Sigmoid colon (tissue), 7 donors: ENCODE results near the gene EXOC7. TPM values are rescaled to one million over a fixed set of nuclear protein-coding genes. Genes with fewer than 3 reads are reported as not detected.

Experiments
- DNase-seq: peaks from one replicate; pipeline ENCODE4 v3.0.0-alpha.2; 2019
- H3K27ac ChIP-seq, 4 donors: fragments of 200-600 bp; sonication (generic); one replicate each; pipeline ENCODE4 v1.5.1; 2016 to 2019; ENCODE audit warnings: mild to moderate bottlenecking in 1 of 4
- H3K27me3 ChIP-seq, 3 donors: fragments of 200-600 bp; sonication (generic); one replicate each; pipeline ENCODE4 v1.5.1; 2019; ENCODE audit warnings: mild to moderate bottlenecking in 1 of 3
- H3K36me3 ChIP-seq, 4 donors: fragments of 200-600 bp; sonication (generic); one replicate each; pipeline ENCODE4 v1.5.1; 2016 to 2019
- H3K4me1 ChIP-seq, 4 donors: fragments of 200-600 bp; sonication (generic); one replicate each; pipeline ENCODE4 v1.5.1; 2017 to 2019
- H3K4me3 ChIP-seq, 4 donors: fragments of 200-600 bp; sonication (generic); one replicate each; pipeline ENCODE4 v1.5.1; 2017 to 2019; ENCODE audit warnings: mild to moderate bottlenecking in 2 of 4, moderate library complexity in 1 of 4
- H3K9me3 ChIP-seq, 4 donors: fragments of 200-600 bp in 3 of 4; sonication (generic) in 3 of 4; one replicate each; pipeline versions ENCODE4 v1.5.1 to v1.6.1; 2013 to 2019
- EP300 ChIP-seq, 4 donors: sonication (generic); formaldehyde crosslinking; IDR thresholded peaks; one replicate each; pipeline ENCODE4 v1.6.1; 2017; ENCODE audit warnings: antibody characterized with exemption in 4 of 4
- POLR2A ChIP-seq, 2 donors: fragments of 450-650 bp; IDR thresholded peaks; one replicate each; pipeline ENCODE4 v1.6.1; 2016; ENCODE audit warnings: antibody characterized with exemption in 2 of 2, mild to moderate bottlenecking in 2 of 2, moderate library complexity in 2 of 2
- POLR2AphosphoS5 ChIP-seq, 4 donors: sonication (generic); formaldehyde crosslinking; IDR thresholded peaks; one replicate each; pipeline ENCODE4 v1.6.1; 2017; ENCODE audit warnings: antibody characterized with exemption in 4 of 4
- WGBS, 2 donors: extraction: QIAGEN DNeasy Blood & Tissue Kit; methylation state at CpG; one replicate each; pipeline ENCODE4 v1.1.7; 2013; 5-methylcytosine and 5-hydroxymethylcytosine counted together
- intact Hi-C: fragments of 100-400 bp; cut with DNase I; formaldehyde crosslinking; loops from one replicate; pipeline ENCODE4 v1.15.1; 2023
- polyA plus RNA-seq, 3 donors: library from polyadenylated mRNA; stranded (reverse); fragments of 200-250 nt; gene quantifications; one replicate each; pipeline ENCODE4 v1.2.3, GENCODE V29; 2013
- small RNA-seq, 3 donors: library from RNA; depleted of rRNA; stranded (forward); fragments of <200 nt; gene quantifications; one replicate each; pipeline ENCODE3, GENCODE V24; 2016
- total RNA-seq, 4 donors: library from RNA; depleted of rRNA; stranded (reverse); fragments of >200 nt; gene quantifications; one replicate each; pipeline ENCODE4 v1.1.0, GENCODE V29; 2016
- TF ChIP-seq, protein P1 (sequence below), 4 experiments: fragments of 450-650 bp in 3 of 4; fragments of 200-600 bp in 1 of 4; IDR thresholded peaks; one replicate each; pipeline ENCODE4 v1.5.1; 2016 to 2019; ENCODE audit warnings: antibody characterized with exemption in 4 of 4, mild to moderate bottlenecking in 3 of 4, moderate library complexity in 2 of 4
- donor health status: healthy with polysubstance abuse.
- donor health status: Bipolar disorder and iron deficiency.
- donor health status: healthy.

The EXOC7 gene
- total and polyA plus RNA-seq, 7 donors = 36.8 to 82.0 (median 71.3) TPM

GRCh38 chr17:76034428-76035350, 68.9 kb downstream of the EXOC7 start:
- no peak for DNase-seq
- peak in 3 of 4 donors; percentile 59 to 76 (median 68) for TF ChIP-seq EP300 (IDR thresholded peaks at IDR 0.05)
- peak; percentile 77 to 94 (median 86) for TF ChIP-seq POLR2AphosphoS5 (IDR thresholded peaks at IDR 0.05)
- no peak for TF ChIP-seq POLR2A (IDR thresholded peaks at IDR 0.05)
- intact Hi-C loops = no loop called here
- Histone ChIP-seq H3K36me3 (peaks cover 0 to 5% (median 3%) of the 10 kb centered on the region in 4 donors), H3K4me3 (no peak overlapping the region), H3K27ac (peak overlapping the region in 3 of 4 donors; percentile 86 to 92 (median 87)), H3K9me3 (no peaks in the 10 kb centered on the region), H3K27me3 (no peaks in the 10 kb centered on the region), H3K4me1 (peaks cover 0 to 80% (median 69%) of the 10 kb centered on the region in 4 donors)
- 86 to 90% methylated on average over 13 of the region's 13 CpGs for WGBS, 2 donors

DNA sequence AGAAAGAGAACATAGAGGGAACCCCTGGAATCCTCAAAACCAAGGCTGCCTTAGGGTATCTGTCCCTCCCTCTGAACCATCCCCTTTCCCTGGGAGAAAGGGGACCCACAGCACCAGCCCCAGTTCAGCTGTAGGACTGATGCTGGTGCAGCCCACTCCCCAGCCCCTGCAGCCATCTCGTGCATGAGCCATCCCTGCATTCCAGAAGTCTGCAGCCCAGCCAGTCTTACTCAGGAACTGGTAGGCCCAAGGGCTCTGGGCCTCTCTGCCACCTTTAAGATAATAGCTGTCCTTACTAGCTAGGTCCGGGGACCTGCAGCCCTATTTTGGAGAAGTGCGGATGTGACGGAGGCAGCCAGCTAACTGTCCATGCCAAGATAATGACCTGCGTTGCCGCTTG, 70.4 kb downstream of the EXOC7 start:
- WGBS, 2 donors = 97% methylated on average over 6 of the region's 6 CpGs
- no peak for TF ChIP-seq POLR2A (IDR thresholded peaks at IDR 0.05)
- TF ChIP-seq POLR2AphosphoS5 (IDR thresholded peaks at IDR 0.05) = no peak
- TF ChIP-seq, protein P1, sequence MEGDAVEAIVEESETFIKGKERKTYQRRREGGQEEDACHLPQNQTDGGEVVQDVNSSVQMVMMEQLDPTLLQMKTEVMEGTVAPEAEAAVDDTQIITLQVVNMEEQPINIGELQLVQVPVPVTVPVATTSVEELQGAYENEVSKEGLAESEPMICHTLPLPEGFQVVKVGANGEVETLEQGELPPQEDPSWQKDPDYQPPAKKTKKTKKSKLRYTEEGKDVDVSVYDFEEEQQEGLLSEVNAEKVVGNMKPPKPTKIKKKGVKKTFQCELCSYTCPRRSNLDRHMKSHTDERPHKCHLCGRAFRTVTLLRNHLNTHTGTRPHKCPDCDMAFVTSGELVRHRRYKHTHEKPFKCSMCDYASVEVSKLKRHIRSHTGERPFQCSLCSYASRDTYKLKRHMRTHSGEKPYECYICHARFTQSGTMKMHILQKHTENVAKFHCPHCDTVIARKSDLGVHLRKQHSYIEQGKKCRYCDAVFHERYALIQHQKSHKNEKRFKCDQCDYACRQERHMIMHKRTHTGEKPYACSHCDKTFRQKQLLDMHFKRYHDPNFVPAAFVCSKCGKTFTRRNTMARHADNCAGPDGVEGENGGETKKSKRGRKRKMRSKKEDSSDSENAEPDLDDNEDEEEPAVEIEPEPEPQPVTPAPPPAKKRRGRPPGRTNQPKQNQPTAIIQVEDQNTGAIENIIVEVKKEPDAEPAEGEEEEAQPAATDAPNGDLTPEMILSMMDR (IDR thresholded peaks at IDR 0.05) = no peak
- no peak for TF ChIP-seq EP300 (IDR thresholded peaks at IDR 0.05)
- H3K4me1 ChIP-seq = peaks cover 0 to 70% (median 58%) of the 10 kb centered on the region in 4 donors
- H3K36me3 ChIP-seq = no peaks in the 10 kb centered on the region
- no peak for DNase-seq
- no peaks in the 10 kb centered on the region for H3K27me3 ChIP-seq
- no peak overlapping the region for H3K4me3 ChIP-seq
- intact Hi-C loops = no loop called here
- no peaks in the 10 kb centered on the region for H3K9me3 ChIP-seq
- H3K27ac ChIP-seq = peak overlapping the region in 3 of 4 donors; percentile 86 to 92 (median 87)

DNA sequence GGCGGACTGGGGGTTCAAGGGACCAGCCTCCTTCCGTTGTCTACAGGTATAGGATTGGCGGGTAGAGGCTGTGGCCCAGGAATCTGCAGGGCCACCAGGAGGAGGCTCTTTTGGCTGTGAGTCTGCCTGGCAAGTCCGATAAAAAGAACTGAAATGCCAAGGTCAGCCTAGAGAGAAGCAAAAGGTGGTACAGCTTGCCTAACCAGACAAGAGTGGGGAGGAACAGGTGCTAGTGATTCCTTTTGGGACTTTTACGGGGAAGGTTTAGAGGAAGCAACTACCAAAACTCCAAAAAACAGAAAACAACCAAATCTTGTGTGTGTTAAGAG, 70.8 kb downstream of the EXOC7 start:
- no peak for DNase-seq
- Histone ChIP-seq H3K9me3 (no peaks in the 10 kb centered on the region), H3K4me1 (peaks cover 0 to 67% (median 54%) of the 10 kb centered on the region in 4 donors), H3K4me3 (no peak overlapping the region), H3K36me3 (no peaks in the 10 kb centered on the region), H3K27ac (peak overlapping the region in 3 of 4 donors; percentile 86 to 92 (median 87)), H3K27me3 (no peaks in the 10 kb centered on the region)
- 90 to 92% methylated on average over 5 of the region's 5 CpGs for WGBS, 2 donors
- intact Hi-C loops = no loop called here
- TF ChIP-seq, protein P1 (IDR thresholded peaks at IDR 0.05) = no peak
- no peak for TF ChIP-seq POLR2A (IDR thresholded peaks at IDR 0.05)
- TF ChIP-seq POLR2AphosphoS5 (IDR thresholded peaks at IDR 0.05) = no peak
- TF ChIP-seq EP300 (IDR thresholded peaks at IDR 0.05) = no peak

DNA sequence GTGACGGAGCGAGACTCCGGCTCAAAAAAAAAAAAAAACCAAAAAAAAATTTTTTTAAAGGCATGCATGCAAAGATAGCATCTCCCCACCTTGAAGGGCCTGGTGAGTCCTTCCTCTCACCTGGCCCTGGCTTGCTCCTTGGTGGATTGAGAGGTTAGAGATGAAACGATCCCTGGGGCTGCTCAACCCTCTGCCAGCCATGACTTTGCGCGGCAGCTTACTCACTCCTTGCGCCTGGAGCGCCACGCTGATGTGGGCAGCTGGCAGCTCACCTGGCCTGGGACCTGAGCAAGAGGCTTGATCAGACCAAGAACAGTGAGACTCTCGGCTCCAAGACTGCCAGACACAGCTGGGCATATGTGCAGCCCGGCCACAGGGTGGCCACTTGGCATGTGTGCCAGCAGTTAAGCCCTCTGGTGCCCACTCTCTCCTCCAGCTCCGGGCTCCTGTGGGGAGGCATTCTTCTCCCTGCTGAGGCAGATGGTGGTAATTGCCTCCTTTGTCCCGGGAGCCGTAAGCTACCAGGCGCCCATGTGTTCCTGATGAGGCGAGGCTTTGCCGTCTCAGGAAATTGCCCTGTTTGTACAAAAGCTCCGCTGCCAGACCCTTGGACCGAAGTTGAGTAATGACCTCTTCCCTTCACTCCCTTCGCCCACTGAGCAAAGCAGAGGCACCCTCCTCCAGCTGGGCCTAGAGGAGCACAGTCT, 71.4 kb downstream of the EXOC7 start:
- H3K9me3 ChIP-seq = no peaks in the 10 kb centered on the region
- intact Hi-C loops = no loop called here
- DNase-seq = no peak
- no peak for TF ChIP-seq POLR2A (IDR thresholded peaks at IDR 0.05)
- TF ChIP-seq POLR2AphosphoS5 (IDR thresholded peaks at IDR 0.05) = no peak
- no peak for TF ChIP-seq EP300 (IDR thresholded peaks at IDR 0.05)
- TF ChIP-seq, protein P1 (IDR thresholded peaks at IDR 0.05) = peak in 1 of 4 experiments; percentile 9
- H3K36me3 ChIP-seq = no peaks in the 10 kb centered on the region
- H3K4me3 ChIP-seq = no peak overlapping the region
- WGBS, 2 donors = 55 to 83% methylated on average over 20 of the region's 20 CpGs
- H3K27me3 ChIP-seq = no peaks in the 10 kb centered on the region
- H3K4me1 ChIP-seq = peaks cover 0 to 61% (median 49%) of the 10 kb centered on the region in 4 donors
- peak overlapping the region in 2 of 4 donors; percentile 87 to 92 for H3K27ac ChIP-seq

Small RNA genes lying within 50 kb of the gene (small RNA-seq; reads per million reads assigned to genes)
- gene MIR6868 = 0 to 0.43 (median 0.15) reads per million in 3 donors

Other genes with a start within 250 kb of the EXOC7 start
- gene WBP2, start 248.5 kb downstream of the EXOC7 start, total RNA-seq = 10 to 100 TPM; 44.2 to 73.1 (median 56.9) TPM
- gene WBP2, start 248.5 kb downstream of the EXOC7 start, polyA plus RNA-seq = 100 to 1,000 TPM in 1 of 3 donors, 10 to 100 TPM in 2; 87.1 to 110 (median 91.3) TPM
- 10 to 100 TPM; 27.8 to 40.9 (median 37.2) TPM for gene TRIM47, start 225.2 kb downstream of the EXOC7 start, total RNA-seq
- 10 to 100 TPM; 28.7 to 41.0 (median 39.0) TPM for gene TRIM47, start 225.2 kb downstream of the EXOC7 start, polyA plus RNA-seq
- gene TRIM65, start 206.8 kb downstream of the EXOC7 start, total RNA-seq = 10 to 100 TPM; 22.4 to 27.5 (median 25.1) TPM
- 10 to 100 TPM in 2 of 3 donors, 1 to 10 TPM in 1; 7.2 to 19.1 (median 10.2) TPM for gene TRIM65, start 206.8 kb downstream of the EXOC7 start, polyA plus RNA-seq
- 10 to 100 TPM; 32.8 to 50.6 (median 41.8) TPM for gene MRPL38, start 198.9 kb downstream of the EXOC7 start, total RNA-seq
- gene MRPL38, start 198.9 kb downstream of the EXOC7 start, polyA plus RNA-seq = 10 to 100 TPM; 55.9 to 71.5 (median 57.1) TPM
- 10 to 100 TPM in 1 of 4 donors, 1 to 10 TPM in 3; 4.4 to 16.6 (median 6.3) TPM for gene FBF1, start 162.7 kb downstream of the EXOC7 start, total RNA-seq
- 1 to 10 TPM; 1.2 to 9.0 (median 2.5) TPM for gene FBF1, start 162.7 kb downstream of the EXOC7 start, polyA plus RNA-seq
- 10 to 100 TPM; 32.7 to 38.9 (median 36.5) TPM for gene ACOX1, start 124.6 kb downstream of the EXOC7 start, total RNA-seq
- gene ACOX1, start 124.6 kb downstream of the EXOC7 start, polyA plus RNA-seq = 10 to 100 TPM; 31.3 to 93.2 (median 32.4) TPM
- gene TEN1, start 124.5 kb downstream of the EXOC7 start, total RNA-seq = 10 to 100 TPM in 1 of 4 donors, 1 to 10 TPM in 3; 5.3 to 14.8 (median 7.8) TPM
- gene TEN1, start 124.5 kb downstream of the EXOC7 start, polyA plus RNA-seq = 10 to 100 TPM; 30.5 to 78.8 (median 57.1) TPM
- gene CDK3, start 102.9 kb downstream of the EXOC7 start, total RNA-seq = 1 to 10 TPM in 2 of 4 donors, under 1 TPM in 1, not detected in 1; 0.71 to 2.6 (median 1.4) TPM
- 10 to 100 TPM; 11.9 to 15.0 (median 15.0) TPM for gene CDK3, start 102.9 kb downstream of the EXOC7 start, polyA plus RNA-seq
- 10 to 100 TPM in 1 of 4 donors, 1 to 10 TPM in 3; 2.9 to 23.5 (median 7.2) TPM for gene EVPL, start 76.5 kb downstream of the EXOC7 start, total RNA-seq
- gene EVPL, start 76.5 kb downstream of the EXOC7 start, polyA plus RNA-seq = 10 to 100 TPM in 1 of 3 donors, 1 to 10 TPM in 2; 4.6 to 16.0 (median 4.8) TPM
- 10 to 100 TPM; 53.1 to 60.6 (median 53.8) TPM for gene SRP68, start 31.3 kb downstream of the EXOC7 start, total RNA-seq
- gene SRP68, start 31.3 kb downstream of the EXOC7 start, polyA plus RNA-seq = 10 to 100 TPM; 37.2 to 52.4 (median 37.7) TPM
- 10 to 100 TPM in 1 of 4 donors, 1 to 10 TPM in 3; 5.4 to 20.2 (median 8.2) TPM for gene GALR2, start 29.0 kb downstream of the EXOC7 start, total RNA-seq
- 1 to 10 TPM in 1 of 3 donors, not detected in 2; 1.6 TPM for gene GALR2, start 29.0 kb downstream of the EXOC7 start, polyA plus RNA-seq
- gene ZACN, start 24.6 kb downstream of the EXOC7 start, total RNA-seq = 1 to 10 TPM in 2 of 4 donors, under 1 TPM in 2; 0.16 to 3.5 (median 0.81) TPM
- 1 to 10 TPM; 1.2 to 1.3 (median 1.2) TPM for gene ZACN, start 24.6 kb downstream of the EXOC7 start, polyA plus RNA-seq
- gene FOXJ1, start 37.5 kb upstream of the EXOC7 start, total RNA-seq = under 1 TPM in 1 of 4 donors, not detected in 3; 0.14 TPM
- gene FOXJ1, start 37.5 kb upstream of the EXOC7 start, polyA plus RNA-seq = 1 to 10 TPM in 1 of 3 donors, under 1 TPM in 2; 0.23 to 2.3 (median 0.60) TPM
- 1 to 10 TPM; 3.1 to 9.1 (median 4.5) TPM for gene RNF157, start 136.7 kb upstream of the EXOC7 start, total RNA-seq
- gene RNF157, start 136.7 kb upstream of the EXOC7 start, polyA plus RNA-seq = 10 to 100 TPM in 2 of 3 donors, 1 to 10 TPM in 1; 6.0 to 29.5 (median 10.9) TPM
- gene UBALD2, start 161.6 kb upstream of the EXOC7 start, total RNA-seq = 10 to 100 TPM in 1 of 4 donors, 1 to 10 TPM in 3; 3.9 to 11.8 (median 6.5) TPM
- 100 to 1,000 TPM in 1 of 3 donors, 10 to 100 TPM in 2; 56.0 to 105 (median 98.7) TPM for gene UBALD2, start 161.6 kb upstream of the EXOC7 start, polyA plus RNA-seq
- gene QRICH2, start 204.5 kb upstream of the EXOC7 start, total RNA-seq = 1 to 10 TPM; 2.0 to 5.0 (median 3.3) TPM
- gene QRICH2, start 204.5 kb upstream of the EXOC7 start, polyA plus RNA-seq = 1 to 10 TPM in 2 of 3 donors, under 1 TPM in 1; 0.69 to 3.2 (median 1.8) TPM